Subcutaneous abdominal adipose tissue (tissue), 5 donors: Measurements from ENCODE around the gene INTS1.
"Not testable (repeated sequence)": the region's sequence is repeated elsewhere in the genome, so short reads cannot be mapped to it uniquely, and the experiment has no call there.

Experiments used
- H3K27ac ChIP-seq: one replicate; pipeline ENCODE4 v1.7.0; 2013; ENCODE audit warnings: low read depth, mild to moderate bottlenecking, inconsistent platforms, low read length, moderate library complexity
- H3K27me3 ChIP-seq, 5 donors: one replicate each; pipeline ENCODE4 v1.7.0; 2013; ENCODE audit warnings: low read length in 5 of 5, inconsistent platforms in 1 of 5; ENCODE audit not compliant: control insufficient read depth in 5 of 5, insufficient read depth in 4 of 5
- H3K36me3 ChIP-seq, 5 donors: one replicate each; pipeline ENCODE4 v1.7.0; 2013; ENCODE audit warnings: low read length in 5 of 5; ENCODE audit not compliant: control insufficient read depth in 5 of 5, insufficient read depth in 5 of 5
- H3K4me1 ChIP-seq, 5 donors: one replicate each; pipeline ENCODE4 v1.7.0; 2013; ENCODE audit warnings: low read length in 5 of 5, mild to moderate bottlenecking in 3 of 5, moderate library complexity in 1 of 5; ENCODE audit not compliant: control insufficient read depth in 5 of 5, insufficient read depth in 5 of 5
- H3K4me3 ChIP-seq, 5 donors: one replicate each; pipeline ENCODE4 v1.7.0; 2013; ENCODE audit warnings: low read length in 5 of 5, low read depth in 1 of 5
- H3K9ac ChIP-seq, 5 donors: one replicate each; pipeline ENCODE4 v1.7.0; 2013; ENCODE audit warnings: low read length in 5 of 5, mild to moderate bottlenecking in 4 of 5, moderate library complexity in 3 of 5
- H3K9me3 ChIP-seq, 5 donors: one replicate each; pipeline ENCODE4 v1.7.0; 2013; ENCODE audit warnings: low read length in 5 of 5; ENCODE audit not compliant: control insufficient read depth in 5 of 5
- donor health status: healthy.
- donor health status: healthy.
- donor health status: healthy.
- donor health status: healthy.
- donor health status: healthy.

Gene INTS1

GRCh38 chr7:1519322-1519922 is 15.2 kb upstream of the INTS1 start:
- H3K9ac ChIP-seq, H3K27ac ChIP-seq, H3K9me3 ChIP-seq, H3K4me3 ChIP-seq, H3K36me3 ChIP-seq: not testable (repeated sequence)
- Histone ChIP-seq H3K4me1 (peaks cover 0 to 12% (median 12%) of the 10 kb centered on the region in 5 donors), H3K27me3 (peaks cover 0 to 12% (median 7%) of the 10 kb centered on the region in 5 donors)

- Histone ChIP-seq H3K4me3 (no peak overlapping the region), H3K9me3 (peaks cover 0 to 6% (median 0%) of the 10 kb centered on the region in 5 donors), H3K27me3 (peaks cover 0 to 4% (median 0%) of the 10 kb centered on the region in 5 donors), H3K9ac (no peak overlapping the region), H3K27ac (no peak overlapping the region), H3K36me3 (no peaks in the 10 kb centered on the region), H3K4me1 (peaks cover 0 to 31% (median 23%) of the 10 kb centered on the region in 5 donors)
These were observed 12.5 kb upstream of the INTS1 start for GRCh38 chr7:1516586-1517251.

GRCh38 chr7:1515509-1515967 is 11.3 kb upstream of the INTS1 start:
- not testable (repeated sequence) for H3K27ac ChIP-seq, H3K9ac ChIP-seq, H3K4me3 ChIP-seq, H3K9me3 ChIP-seq, H3K27me3 ChIP-seq, H3K36me3 ChIP-seq
- peaks cover 0 to 31% (median 23%) of the 10 kb centered on the region in 5 donors for H3K4me1 ChIP-seq

- peaks cover 0 to 6% (median 0%) of the 10 kb centered on the region in 5 donors for H3K9me3 ChIP-seq
- H3K27me3 ChIP-seq = peaks cover 0 to 2% (median 0%) of the 10 kb centered on the region in 5 donors
- no peak overlapping the region for H3K27ac ChIP-seq
These were observed 10.8 kb upstream of the INTS1 start for GRCh38 chr7:1514995-1515401.

GRCh38 chr7:1514407-1514806 is 10.2 kb upstream of the INTS1 start:
- Histone ChIP-seq H3K27me3 (peaks cover 0 to 2% (median 0%) of the 10 kb centered on the region in 5 donors), H3K27ac (peak overlapping the region; percentile 78), H3K9ac (no peak overlapping the region), H3K4me1 (peaks cover 0 to 31% (median 23%) of the 10 kb centered on the region in 5 donors), H3K36me3 (no peaks in the 10 kb centered on the region), H3K4me3 (no peak overlapping the region), H3K9me3 (peaks cover 0 to 6% (median 0%) of the 10 kb centered on the region in 5 donors)

More at GRCh38 chr7:1514995-1515401, 10.8 kb upstream of the INTS1 start:
- H3K4me3 ChIP-seq = no peak overlapping the region
- peaks cover 0 to 31% (median 23%) of the 10 kb centered on the region in 5 donors for H3K4me1 ChIP-seq
- no peak overlapping the region for H3K9ac ChIP-seq
- H3K36me3 ChIP-seq = no peaks in the 10 kb centered on the region

GRCh38 chr7:1513657-1514095 is 9.5 kb upstream of the INTS1 start:
- Histone ChIP-seq H3K36me3 (no peaks in the 10 kb centered on the region), H3K9me3 (peaks cover 0 to 1% (median 0%) of the 10 kb centered on the region in 5 donors), H3K9ac (peak overlapping the region in 4 of 5 donors; percentile 3 to 68 (median 62)), H3K27me3 (peaks cover 0 to 2% (median 0%) of the 10 kb centered on the region in 5 donors), H3K4me3 (peak overlapping the region in 2 of 5 donors; percentile 12 to 24), H3K4me1 (peaks cover 0 to 31% (median 23%) of the 10 kb centered on the region in 5 donors), H3K27ac (peak overlapping the region; percentile 78)

- peak overlapping the region in 4 of 5 donors; percentile 3 to 68 (median 62) for H3K9ac ChIP-seq
- H3K27me3 ChIP-seq = peaks cover 0 to 2% (median 0%) of the 10 kb centered on the region in 5 donors
- peak overlapping the region in 2 of 5 donors; percentile 12 to 24 for H3K4me3 ChIP-seq
- no peaks in the 10 kb centered on the region for H3K9me3 ChIP-seq
- H3K4me1 ChIP-seq = peaks cover 0 to 31% (median 23%) of the 10 kb centered on the region in 5 donors
- no peaks in the 10 kb centered on the region for H3K36me3 ChIP-seq
- H3K27ac ChIP-seq = peak overlapping the region; percentile 78
These were observed 8.8 kb upstream of the INTS1 start for GRCh38 chr7:1512781-1513656.

- Histone ChIP-seq H3K36me3 (no peaks in the 10 kb centered on the region), H3K4me1 (peaks cover 0 to 34% (median 23%) of the 10 kb centered on the region in 5 donors), H3K4me3 (no peak overlapping the region), H3K9me3 (no peaks in the 10 kb centered on the region), H3K27ac (no peak overlapping the region), H3K9ac (no peak overlapping the region), H3K27me3 (peaks cover 0 to 1% (median 0%) of the 10 kb centered on the region in 5 donors)
These were observed 7.5 kb upstream of the INTS1 start for GRCh38 chr7:1511444-1512422.

GRCh38 chr7:1510780-1511154 is 6.6 kb upstream of the INTS1 start:
- Histone ChIP-seq H3K27ac (no peak overlapping the region), H3K9ac (no peak overlapping the region), H3K4me1 (peaks cover 0 to 40% (median 28%) of the 10 kb centered on the region in 5 donors), H3K36me3 (no peaks in the 10 kb centered on the region), H3K27me3 (no peaks in the 10 kb centered on the region), H3K4me3 (no peak overlapping the region), H3K9me3 (no peaks in the 10 kb centered on the region)
